Stimulated activated CD4-positive, alpha-beta T cell treated with anti-CD3 and anti-CD28 coated beads, TNF-alpha, amount 100 ng/mL, for 1 hour (primary cell): ENCODE measurements around the gene FAM184B.

ENCODE experiments used
- DNase-seq, 3 donors: peaks; one replicate each; pipeline ENCODE4 v3.0.0-alpha.2; 2020; ENCODE audit warnings: low read depth in 3 of 3, low spot score in 1 of 3

FAM184B gene

GRCh38 chr4:17583941-17584340 lies 197.5 kb downstream of the FAM184B start:
- no peak for DNase-seq

DNA sequence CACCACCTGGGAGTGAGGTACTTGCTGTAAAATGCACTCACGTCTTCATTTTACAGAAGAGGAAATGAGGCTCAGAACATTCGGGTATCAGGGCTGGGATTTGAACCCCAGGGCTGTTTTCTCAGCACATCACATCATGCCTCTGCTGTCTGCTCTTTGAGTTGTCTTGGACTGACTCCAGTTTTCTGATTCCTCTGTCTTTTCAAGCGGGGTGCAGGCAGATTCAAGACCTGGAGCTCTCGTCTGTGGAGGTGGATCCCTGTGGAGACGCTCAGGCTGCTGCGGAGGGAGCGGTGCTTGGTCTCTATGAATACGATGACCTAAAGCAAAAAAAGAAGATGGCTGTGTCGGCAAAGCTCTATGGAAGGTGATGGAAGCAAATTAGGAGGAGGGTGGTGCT lies 198.1 kb downstream of the FAM184B start:
- DNase-seq = no peak

DNA sequence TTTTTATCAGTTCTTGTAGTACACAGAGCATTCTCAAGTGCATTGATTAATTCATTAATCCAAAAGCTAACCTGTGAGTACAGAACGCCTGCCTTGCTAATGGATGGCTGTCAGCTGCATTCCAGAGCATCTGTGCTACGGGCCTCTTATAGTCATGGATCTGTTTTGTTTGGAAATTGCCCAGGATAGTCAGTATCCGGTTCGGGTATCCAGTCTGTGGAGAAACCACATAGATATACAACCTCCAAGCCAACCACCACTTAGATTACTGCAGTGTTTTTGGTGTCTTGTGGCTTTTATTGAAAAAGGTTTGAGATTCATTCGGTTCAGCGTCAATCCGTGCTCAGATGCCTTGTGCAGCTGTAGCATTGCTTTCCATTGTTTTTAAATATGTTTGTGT lies 200.5 kb downstream of the FAM184B start:
- DNase-seq = no peak
